Body of pancreas (tissue), 4 donors: ENCODE measurements around the gene IVNS1ABP.

Source experiments
- CTCF ChIP-seq, 7 experiments: fragments of 450-650 bp in 4 of 7; fragments of 200-600 bp in 3 of 7; sonication (generic) in 3 of 7; IDR thresholded peaks; one replicate each; pipeline ENCODE4 v1.5.1; 2016 to 2019; ENCODE audit warnings: antibody characterized with exemption in 7 of 7
- POLR2A ChIP-seq, 3 donors: fragments of 450-650 bp; IDR thresholded peaks; one replicate each; pipeline ENCODE4 v1.6.1; 2016; ENCODE audit warnings: antibody characterized with exemption in 3 of 3, mild to moderate bottlenecking in 2 of 3

- no peak for TF ChIP-seq CTCF (IDR thresholded peaks at IDR 0.05)
- TF ChIP-seq POLR2A (IDR thresholded peaks at IDR 0.05), result no peak
Measured at GRCh38 chr1:185342672-185343259, 25.7 kb upstream of the IVNS1ABP start.
